Tibial nerve (tissue), 4 donors: Measurements from ENCODE around the gene C5orf15. TPM values are rescaled to one million over a fixed set of nuclear protein-coding genes. Genes with fewer than 3 reads are reported as not detected.

ENCODE experiments used
- DNase-seq, 2 donors: peaks; one replicate each; pipeline ENCODE4 v3.0.0-alpha.2; 2019; ENCODE audit warnings: low spot score in 2 of 2
- H3K27ac ChIP-seq, 4 donors: fragments of 200-600 bp; sonication (generic) in 3 of 4; one replicate each; pipeline ENCODE4 v1.5.1; 2017 to 2019; ENCODE audit warnings: mild to moderate bottlenecking in 1 of 4
- H3K27me3 ChIP-seq, 2 donors: fragments of 200-600 bp; sonication (generic) in 1 of 2; one replicate each; pipeline versions ENCODE4 v1.5.1 to v1.6.0; 2017 to 2019
- H3K36me3 ChIP-seq, 3 donors: fragments of 200-600 bp; sonication (generic); one replicate each; pipeline ENCODE4 v1.5.1; 2018 to 2019
- H3K4me1 ChIP-seq, 4 donors: fragments of 200-600 bp; sonication (generic) in 3 of 4; one replicate each; pipeline ENCODE4 v1.5.1; 2017 to 2019
- H3K4me3 ChIP-seq, 4 donors: fragments of 200-600 bp; sonication (generic) in 3 of 4; one replicate each; pipeline ENCODE4 v1.5.1; 2017 to 2019; ENCODE audit warnings: mild to moderate bottlenecking in 1 of 4, moderate library complexity in 1 of 4
- H3K9me3 ChIP-seq, 4 donors: fragments of 200-600 bp; sonication (generic) in 3 of 4; one replicate each; pipeline ENCODE4 v1.5.1; 2017 to 2019
- EP300 ChIP-seq, 2 donors: sonication (generic); formaldehyde crosslinking; IDR thresholded peaks; one replicate each; pipeline ENCODE4 v1.6.1; 2017; ENCODE audit warnings: antibody characterized with exemption in 2 of 2, mild to moderate bottlenecking in 1 of 2
- POLR2A ChIP-seq, 2 donors: fragments of 450-650 bp; IDR thresholded peaks; one replicate each; pipeline ENCODE4 v1.6.1; 2017; ENCODE audit warnings: antibody characterized with exemption in 2 of 2, mild to moderate bottlenecking in 2 of 2, moderate library complexity in 2 of 2
- WGBS, 2 donors: methylation state at CpG; one replicate each; pipeline ENCODE4 v1.1.5; 2018; 5-methylcytosine and 5-hydroxymethylcytosine counted together
- total RNA-seq, 4 donors: library from RNA; depleted of rRNA; stranded (reverse); fragments of >200 nt; gene quantifications; one replicate each; pipeline ENCODE4 v1.1.0, GENCODE V29; 2016
- TF ChIP-seq, protein P1 (sequence below), 5 experiments: fragments of 200-600 bp in 3 of 5; fragments of 450-650 bp in 2 of 5; sonication (generic) in 3 of 5; IDR thresholded peaks; one replicate each; pipeline ENCODE4 v1.5.1; 2016 to 2019; ENCODE audit warnings: antibody characterized with exemption in 5 of 5, mild to moderate bottlenecking in 3 of 5, moderate library complexity in 2 of 5

C5orf15 gene
- total RNA-seq, 4 donors from 2014 or later, result 27.6 to 34.3 (median 32.9) TPM

DNA sequence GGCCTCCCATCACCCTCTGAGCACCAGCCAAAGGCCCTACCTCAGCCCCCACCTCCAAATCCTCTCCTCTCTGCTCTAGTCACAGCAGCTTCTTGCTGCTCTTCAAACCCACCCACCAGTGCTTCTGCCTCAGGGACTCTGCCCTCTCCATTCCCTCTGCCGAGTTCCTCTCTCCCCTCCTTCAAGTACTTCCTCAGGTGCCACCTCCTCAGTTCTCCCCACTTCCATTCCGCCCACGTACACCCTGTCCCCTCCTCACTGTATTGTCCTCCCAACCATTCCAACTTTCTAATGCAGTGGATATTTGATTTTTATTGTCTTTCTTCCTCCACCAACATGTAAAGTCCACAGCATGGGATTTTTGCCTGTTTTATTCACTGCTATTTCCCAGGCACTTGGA, 43.2 kb downstream of the C5orf15 start:
- no peak overlapping the region for H3K27ac ChIP-seq
- DNase-seq, result no peak
- peaks cover 0 to 10% (median 0%) of the 10 kb centered on the region in 4 donors for H3K4me1 ChIP-seq
- no peak overlapping the region for H3K4me3 ChIP-seq
- no peak for TF ChIP-seq POLR2A (IDR thresholded peaks at IDR 0.05)
- TF ChIP-seq EP300 (IDR thresholded peaks at IDR 0.05), result no peak
- TF ChIP-seq, protein P1, sequence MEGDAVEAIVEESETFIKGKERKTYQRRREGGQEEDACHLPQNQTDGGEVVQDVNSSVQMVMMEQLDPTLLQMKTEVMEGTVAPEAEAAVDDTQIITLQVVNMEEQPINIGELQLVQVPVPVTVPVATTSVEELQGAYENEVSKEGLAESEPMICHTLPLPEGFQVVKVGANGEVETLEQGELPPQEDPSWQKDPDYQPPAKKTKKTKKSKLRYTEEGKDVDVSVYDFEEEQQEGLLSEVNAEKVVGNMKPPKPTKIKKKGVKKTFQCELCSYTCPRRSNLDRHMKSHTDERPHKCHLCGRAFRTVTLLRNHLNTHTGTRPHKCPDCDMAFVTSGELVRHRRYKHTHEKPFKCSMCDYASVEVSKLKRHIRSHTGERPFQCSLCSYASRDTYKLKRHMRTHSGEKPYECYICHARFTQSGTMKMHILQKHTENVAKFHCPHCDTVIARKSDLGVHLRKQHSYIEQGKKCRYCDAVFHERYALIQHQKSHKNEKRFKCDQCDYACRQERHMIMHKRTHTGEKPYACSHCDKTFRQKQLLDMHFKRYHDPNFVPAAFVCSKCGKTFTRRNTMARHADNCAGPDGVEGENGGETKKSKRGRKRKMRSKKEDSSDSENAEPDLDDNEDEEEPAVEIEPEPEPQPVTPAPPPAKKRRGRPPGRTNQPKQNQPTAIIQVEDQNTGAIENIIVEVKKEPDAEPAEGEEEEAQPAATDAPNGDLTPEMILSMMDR (IDR thresholded peaks at IDR 0.05), result no peak
- H3K27me3 ChIP-seq, result no peaks in the 10 kb centered on the region
- H3K36me3 ChIP-seq, result no peaks in the 10 kb centered on the region
- 79 to 85% methylated on average over 3 of the region's 3 CpGs for WGBS, 2 donors
- H3K9me3 ChIP-seq, result no peaks in the 10 kb centered on the region

DNA sequence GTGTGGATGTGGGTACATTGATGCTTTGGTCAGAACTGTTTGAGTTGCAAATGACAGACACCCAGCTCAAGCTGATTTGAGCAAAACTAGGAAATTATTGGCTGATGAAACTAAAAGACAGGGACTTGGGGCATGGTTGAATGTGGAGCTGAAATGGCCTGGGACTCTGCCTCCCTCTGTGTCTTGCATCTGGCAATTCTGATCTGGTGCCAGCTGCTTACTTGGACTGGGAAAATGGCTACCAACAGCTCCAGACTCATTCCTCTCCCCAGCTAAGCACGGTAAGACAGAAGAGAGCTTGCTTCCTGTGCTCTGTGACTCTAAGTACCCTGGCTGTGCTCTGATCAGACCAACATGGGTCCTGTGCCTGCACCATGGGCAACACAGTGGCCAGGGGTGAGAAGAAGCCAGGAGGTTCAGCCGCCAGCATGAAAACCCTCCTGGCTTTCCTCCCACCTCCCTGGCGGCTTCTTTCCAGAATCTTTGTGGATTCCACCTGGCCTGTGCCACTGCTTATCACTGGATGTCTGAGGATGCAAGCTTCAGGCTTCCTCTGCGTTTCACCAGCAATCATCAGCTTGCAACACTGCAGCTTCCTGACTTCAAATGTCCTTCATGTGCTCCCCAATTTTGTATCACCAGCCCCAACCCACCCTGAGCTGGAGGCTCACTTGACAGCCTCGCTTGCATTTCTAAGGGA, 44.1 kb downstream of the C5orf15 start:
- DNase-seq, result no peak
- 63 to 67% methylated on average over 5 of the region's 5 CpGs for WGBS, 2 donors
- Histone ChIP-seq H3K27me3 (no peaks in the 10 kb centered on the region), H3K36me3 (no peaks in the 10 kb centered on the region), H3K27ac (no peak overlapping the region), H3K4me1 (peaks cover 0 to 6% (median 0%) of the 10 kb centered on the region in 4 donors), H3K4me3 (no peak overlapping the region), H3K9me3 (no peaks in the 10 kb centered on the region)
- TF ChIP-seq POLR2A (IDR thresholded peaks at IDR 0.05) (no peak), EP300 (IDR thresholded peaks at IDR 0.05) (no peak)
- TF ChIP-seq, protein P1 (IDR thresholded peaks at IDR 0.05), result no peak

DNA sequence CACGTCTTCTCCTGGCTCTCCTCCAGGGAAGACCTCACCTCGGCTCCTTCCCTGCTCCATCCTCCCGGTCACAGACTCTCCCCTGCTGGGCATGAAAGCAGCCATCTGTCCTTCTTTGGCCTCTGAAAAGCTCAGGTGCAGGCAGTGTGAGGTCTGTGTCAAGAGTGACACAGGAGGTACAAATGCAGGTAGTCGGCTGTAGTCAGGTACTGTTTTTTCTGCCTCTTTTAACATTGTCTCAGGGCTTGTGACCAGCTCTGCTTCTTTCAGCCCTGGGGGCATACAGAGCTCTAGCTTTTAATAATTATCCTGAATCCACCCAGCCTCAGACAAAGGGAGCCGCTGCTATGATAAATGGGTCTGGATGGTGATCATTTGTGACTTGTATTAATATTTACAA, 46.4 kb downstream of the C5orf15 start:
- 48% methylated on average over 5 of the region's 5 CpGs for WGBS, 2 donors
- no peaks in the 10 kb centered on the region for H3K9me3 ChIP-seq

DNA sequence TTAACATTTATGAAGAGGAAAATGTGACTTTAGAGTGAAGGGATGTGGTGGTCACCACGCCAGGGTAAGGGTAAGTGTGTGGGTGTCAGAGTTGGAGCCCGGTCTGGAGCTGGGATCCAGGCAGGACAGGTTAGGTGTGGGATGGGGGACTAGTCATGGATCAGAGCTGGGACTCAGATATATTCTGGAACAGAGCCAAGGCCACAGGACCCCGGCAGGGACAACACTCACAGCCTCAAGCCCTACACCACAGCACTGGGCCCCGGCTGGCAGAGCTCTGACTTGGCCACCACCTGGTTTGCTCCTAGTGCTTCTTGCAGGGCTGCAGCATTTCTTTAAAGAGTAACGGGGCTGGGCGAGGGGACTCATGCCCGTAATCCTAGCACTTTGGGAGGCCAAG, 47.4 kb downstream of the C5orf15 start:
- Histone ChIP-seq H3K27me3 (no peaks in the 10 kb centered on the region), H3K36me3 (no peaks in the 10 kb centered on the region), H3K27ac (no peak overlapping the region), H3K4me1 (no peaks in the 10 kb centered on the region), H3K9me3 (no peaks in the 10 kb centered on the region), H3K4me3 (no peak overlapping the region)
- no peak for DNase-seq
- TF ChIP-seq, protein P1 (IDR thresholded peaks at IDR 0.05), result no peak
- TF ChIP-seq POLR2A (IDR thresholded peaks at IDR 0.05) (no peak), EP300 (IDR thresholded peaks at IDR 0.05) (no peak)
- WGBS, 2 donors, result 78 to 79% methylated on average over 6 to 7 of the region's 7 CpGs

More for the DNA sequence above, 46.4 kb downstream of the C5orf15 start:
- H3K4me3 ChIP-seq, result no peak overlapping the region
- H3K27me3 ChIP-seq, result no peaks in the 10 kb centered on the region
- H3K27ac ChIP-seq, result no peak overlapping the region
- no peak for DNase-seq
- H3K36me3 ChIP-seq, result no peaks in the 10 kb centered on the region
- no peak for TF ChIP-seq EP300 (IDR thresholded peaks at IDR 0.05)
- TF ChIP-seq, protein P1 (IDR thresholded peaks at IDR 0.05), result no peak
- peaks cover 0 to under 1% (median 0%) of the 10 kb centered on the region in 4 donors for H3K4me1 ChIP-seq

DNA sequence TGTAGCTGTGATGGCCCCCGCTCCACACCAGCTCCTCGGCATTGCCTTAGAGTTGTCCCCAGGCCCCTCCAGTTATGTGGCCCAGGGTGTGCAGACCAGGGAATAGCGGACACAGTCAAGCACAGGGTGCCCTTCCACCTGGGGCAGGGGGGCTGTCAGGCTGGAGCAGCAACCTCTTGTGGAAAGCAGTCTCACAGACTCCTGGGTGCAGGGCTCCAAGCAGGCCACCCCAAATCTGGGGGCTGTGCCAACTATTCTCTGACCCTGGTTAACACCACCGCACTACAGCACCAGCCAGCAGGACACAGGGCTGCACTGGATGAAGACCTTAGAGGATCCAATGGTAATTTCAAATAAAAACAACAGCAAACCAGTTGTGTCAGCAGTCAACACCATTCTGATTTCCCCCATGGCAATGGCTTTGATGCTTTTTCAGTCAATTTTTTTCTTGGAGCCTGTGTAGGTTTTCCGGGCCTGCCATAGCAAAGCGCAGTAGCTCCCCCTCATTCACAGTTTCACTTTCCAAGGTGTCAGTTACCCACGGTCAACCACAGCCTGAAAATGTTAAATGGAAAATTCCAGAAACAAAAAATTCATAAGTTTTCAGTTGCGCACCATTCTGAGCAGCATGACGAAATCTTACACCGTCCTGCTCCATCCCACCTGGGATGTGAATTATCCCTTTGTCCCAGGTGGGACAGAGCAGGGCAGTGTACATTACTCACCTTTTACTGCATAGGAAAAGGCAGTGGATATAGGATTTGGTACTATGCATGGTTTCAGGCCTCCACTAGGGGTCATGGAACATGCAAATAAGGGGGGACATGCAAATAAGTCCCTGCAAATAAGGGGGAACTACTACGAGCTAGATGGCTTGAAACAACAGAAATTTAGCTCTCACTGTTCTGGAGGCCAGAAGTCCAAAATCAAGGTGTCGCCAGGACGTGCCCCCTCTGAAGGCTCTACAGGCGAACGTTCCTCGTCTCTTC, 49.0 kb downstream of the C5orf15 start:
- H3K27me3 ChIP-seq, result no peaks in the 10 kb centered on the region
- H3K9me3 ChIP-seq, result no peaks in the 10 kb centered on the region
- WGBS, 2 donors, result 90% methylated on average over 16 of the region's 16 CpGs
- no peak overlapping the region for H3K27ac ChIP-seq
- no peaks in the 10 kb centered on the region for H3K36me3 ChIP-seq
- TF ChIP-seq POLR2A (IDR thresholded peaks at IDR 0.05) (no peak), EP300 (IDR thresholded peaks at IDR 0.05) (no peak)
- TF ChIP-seq, protein P1 (IDR thresholded peaks at IDR 0.05), result no peak
- no peak overlapping the region for H3K4me3 ChIP-seq
- no peak for DNase-seq
- no peaks in the 10 kb centered on the region for H3K4me1 ChIP-seq
